ENCODE results near the gene NRIP3. TPM values are rescaled to one million over a fixed set of nuclear protein-coding genes. Genes with fewer than 3 reads are reported as not detected.

The NRIP3 gene
- total and polyA plus RNA-seq, 2 of the 13 experiments (the other 11 are each of a cell fraction or from before 2014, with no cell fraction given), result 0.04 to 0.07 TPM

GRCh38 chr11:9037046-9037780, 33.4 kb upstream of the NRIP3 start:
- in situ Hi-C loops (cut with HindIII; ENCODE audit: extremely low pct_ligation_motif_present, low pct_unique_long_range_greater_than_20kb), result no loop called here
- no peak for FAIRE-seq
- H3K9ac ChIP-seq (ENCODE audit: insufficient read depth, low read depth, low read length), result no peak overlapping the region
- H2AFZ ChIP-seq (ENCODE audit: low read length), result no peak overlapping the region
- H3K27ac ChIP-seq (ENCODE audit: extremely low read length, insufficient read depth, low read length), result no peak overlapping the region
- no peak for ATAC-seq
- intact Hi-C loops (cut with micrococcal nuclease; ENCODE audit: unreplicated experiment), result no loop called here
- H3K4me1 ChIP-seq (ENCODE audit: insufficient read depth, low read length), result no peaks in the 10 kb centered on the region
- no peak for DNase-seq (ENCODE audit: low spot score)
- BruUV-seq (replicated peaks), result no TSS peak
- H3K79me2 ChIP-seq (ENCODE audit: insufficient read depth, low read length), result no peaks in the 10 kb centered on the region
- CTCF ChIA-PET (ENCODE audit: low intra/inter-chr PET ratio, low total read pairs), result no interaction called here
- WGBS (ENCODE audit: low lambda C conversion rate), result 32% methylated on average over 7 of the region's 7 CpGs
- POLR2A ChIA-PET, result no interaction called here
- H3K27me3 ChIP-seq (ENCODE audit: control insufficient read depth in 1 of 2, insufficient read depth in 2 of 2, low read length in 2 of 2), result peaks cover 4 to 36% of the 10 kb centered on the region in 2 experiments; a peak in 4 of 5 replicates
- no peaks in the 10 kb centered on the region for H3K9me3 ChIP-seq (ENCODE audit: low read length)
- no peaks in the 10 kb centered on the region for H4K20me1 ChIP-seq (ENCODE audit: insufficient read depth, low read length)
- H3K4me2 ChIP-seq (ENCODE audit: low read depth, low read length), result no peak overlapping the region
- no peaks in the 10 kb centered on the region for H3K36me3 ChIP-seq (replicated peaks in 1 of 2; ENCODE audit: control insufficient read depth in 1 of 2, insufficient read depth in 2 of 2, low read length in 2 of 2)
- no peak overlapping the region for H3K4me3 ChIP-seq (replicated peaks in 1 of 3; ENCODE audit: insufficient read depth in 1 of 3, low read depth in 2 of 3, low read length in 3 of 3)
- TF ChIP-seq ZNF605 (CRISPR knock-in tag; IDR thresholded peaks at IDR 0.05), result no peak
- no peak for TF ChIP-seq NFAT5 (CRISPR knock-in tag; IDR thresholded peaks at IDR 0.05)
- no peak for TF ChIP-seq ZNF207 (IDR thresholded peaks at IDR 0.05; ENCODE audit: borderline replicate concordance)
- TF ChIP-seq ERF (CRISPR knock-in tag; IDR thresholded peaks at IDR 0.05), result no peak
- no peak for TF ChIP-seq ZNF839 (CRISPR knock-in tag; IDR thresholded peaks at IDR 0.05; ENCODE audit: borderline replicate concordance)
- no peak for TF ChIP-seq PAWR (CRISPR knock-in tag; IDR thresholded peaks at IDR 0.05; ENCODE audit: borderline replicate concordance)
- TF ChIP-seq ZSCAN20 (CRISPR knock-in tag; IDR thresholded peaks at IDR 0.05; ENCODE audit: borderline replicate concordance), result no peak
- TF ChIP-seq PHF5A (CRISPR knock-in tag; IDR thresholded peaks at IDR 0.05; ENCODE audit: low read depth, unreplicated experiment), result no peak
- TF ChIP-seq CEBPG (CRISPR knock-in tag; IDR thresholded peaks at IDR 0.05), result no peak
- TF ChIP-seq TEAD3 (CRISPR knock-in tag; optimal IDR thresholded peaks at IDR 0.05; ENCODE audit: borderline replicate concordance), result no peak
- no peak for TF ChIP-seq SP5 (CRISPR knock-in tag; IDR thresholded peaks at IDR 0.05; ENCODE audit: borderline replicate concordance, low read depth)
- no peak for TF ChIP-seq ZSCAN29 (CRISPR knock-in tag; conservative IDR thresholded peaks at IDR 0.05)
